HG03064 (cell line): Measurements from ENCODE around the gene ABCA9.
"Not testable (repeated sequence)": the region's sequence is repeated elsewhere in the genome, so short reads cannot be mapped to it uniquely, and the experiment has no call there.

Experiments
- ATAC-seq: cut with Tn5 transposase; IDR thresholded peaks from one replicate; pipeline ENCODE4 v1.9.1; 2021; ENCODE audit warnings: low read depth; ENCODE audit not compliant: unreplicated experiment

The ABCA9 gene

GRCh38 chr17:69043098-69043734 lies 17.5 kb downstream of the ABCA9 start:
- ATAC-seq = no peak

- no peak for ATAC-seq
Observed at GRCh38 chr17:69042308-69042707, 18.4 kb downstream of the ABCA9 start.

- ATAC-seq = no peak
Observed at GRCh38 chr17:69031839-69032238, 28.9 kb downstream of the ABCA9 start.

DNA sequence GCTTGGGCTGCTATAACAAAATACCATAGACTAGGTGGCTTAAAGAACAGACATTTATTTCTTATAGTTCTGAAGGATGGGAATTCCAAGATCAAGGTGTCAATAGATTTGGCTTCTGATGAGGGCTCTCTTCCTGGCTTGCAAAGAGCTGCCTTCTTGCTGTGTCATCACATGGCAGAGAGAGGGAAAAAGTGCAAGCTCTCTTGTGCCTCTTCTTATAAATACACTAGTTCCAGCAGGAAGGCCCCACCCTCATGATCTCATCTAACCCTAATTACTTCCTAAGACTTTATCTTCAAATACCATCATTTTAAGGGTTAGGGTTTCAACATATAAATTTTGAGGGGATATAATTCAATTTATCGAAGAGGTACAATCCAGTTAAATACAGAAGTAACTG lies 30.6 kb downstream of the ABCA9 start:
- no peak for ATAC-seq

GRCh38 chr17:69018687-69019086 lies 42.0 kb downstream of the ABCA9 start:
- ATAC-seq = no peak

- no peak for ATAC-seq
Observed at GRCh38 chr17:69018022-69018615, 42.6 kb downstream of the ABCA9 start.

DNA sequence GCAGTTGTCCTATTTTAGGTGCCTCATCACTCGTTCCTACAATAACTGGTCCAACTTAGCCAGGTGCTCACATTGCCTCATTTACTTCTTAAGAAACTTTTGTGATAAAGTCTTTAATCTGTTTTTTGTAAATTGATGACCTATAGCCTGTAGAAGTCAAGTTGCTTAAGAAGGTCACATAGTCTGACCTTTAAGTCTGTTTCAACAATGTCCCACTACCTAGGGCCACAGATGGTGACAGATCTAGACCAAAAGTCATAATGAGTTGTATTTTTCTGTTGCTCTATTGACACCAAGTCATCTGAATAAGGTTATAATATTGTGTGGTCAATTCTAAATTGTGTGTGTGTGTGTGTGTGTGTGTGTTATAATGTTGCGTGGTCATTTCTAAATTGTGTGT lies 45.1 kb downstream of the ABCA9 start:
- ATAC-seq = no peak

DNA sequence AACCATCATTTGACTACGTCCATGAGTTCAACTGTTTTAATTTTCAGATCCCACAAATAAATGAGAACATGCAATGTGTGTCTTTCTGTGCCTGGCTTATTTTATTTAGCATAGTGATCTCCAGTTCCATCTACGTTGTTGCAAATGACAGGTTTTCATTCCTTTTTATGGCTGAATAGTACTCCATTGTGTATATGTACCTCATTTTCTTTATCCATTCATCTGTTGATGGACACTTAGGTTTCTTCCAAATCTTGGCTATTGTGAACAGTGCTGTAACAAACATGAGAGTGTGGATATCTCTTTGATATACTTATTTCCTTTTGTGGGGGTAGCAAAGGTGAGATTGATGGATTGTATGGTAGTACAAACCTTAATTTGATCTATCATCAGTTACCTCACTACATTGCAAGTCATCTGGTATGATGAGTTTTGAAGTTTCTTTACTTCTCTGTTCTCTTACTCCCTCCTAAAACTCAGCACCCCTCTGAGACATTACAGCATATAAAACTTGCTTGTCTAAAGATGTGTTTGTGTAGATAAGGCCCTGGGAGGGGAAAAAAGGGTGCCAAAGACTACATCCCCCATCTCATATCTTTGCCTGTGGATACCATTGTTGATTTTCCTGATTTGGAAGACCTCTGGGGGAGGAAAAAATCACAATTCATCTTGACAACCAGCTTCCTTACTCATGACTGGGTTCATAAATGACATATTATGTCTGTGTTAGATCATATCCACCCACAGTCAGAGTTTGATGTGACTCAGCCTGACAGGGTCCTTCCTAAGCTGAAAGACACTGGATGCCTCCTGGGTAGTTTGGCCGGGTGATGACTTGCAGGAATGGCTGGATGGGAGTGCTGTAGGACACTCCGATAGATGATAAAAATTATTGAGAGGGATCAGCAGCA lies 47.6 kb downstream of the ABCA9 start:
- ATAC-seq = no peak

GRCh38 chr17:69009930-69010329 lies 50.8 kb downstream of the ABCA9 start:
- ATAC-seq = no peak

- ATAC-seq = not testable (repeated sequence)
Observed at GRCh38 chr17:69004759-69005158, 56.0 kb downstream of the ABCA9 start.

DNA sequence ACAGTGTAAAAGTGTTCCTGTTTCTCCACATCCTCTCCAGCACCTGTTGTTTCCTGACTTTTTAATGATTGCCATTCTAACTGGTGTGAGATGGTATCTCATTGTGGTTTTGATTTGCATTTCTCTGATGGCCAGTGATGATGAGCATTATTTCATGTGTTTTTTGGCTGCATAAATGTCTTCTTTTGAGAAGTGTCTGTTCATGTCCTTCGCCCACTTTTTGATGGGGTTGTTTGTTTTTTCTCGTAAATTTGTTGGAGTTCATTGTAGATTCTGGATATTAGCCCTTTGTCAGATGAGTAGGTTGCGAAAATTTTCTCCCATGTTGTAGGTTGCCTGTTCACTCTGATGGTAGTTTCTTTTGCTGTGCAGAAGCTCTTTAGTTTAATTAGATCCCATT lies 61.0 kb downstream of the ABCA9 start:
- ATAC-seq = not testable (repeated sequence)

GRCh38 chr17:68993112-68993511 lies 67.6 kb downstream of the ABCA9 start:
- ATAC-seq = no peak

DNA sequence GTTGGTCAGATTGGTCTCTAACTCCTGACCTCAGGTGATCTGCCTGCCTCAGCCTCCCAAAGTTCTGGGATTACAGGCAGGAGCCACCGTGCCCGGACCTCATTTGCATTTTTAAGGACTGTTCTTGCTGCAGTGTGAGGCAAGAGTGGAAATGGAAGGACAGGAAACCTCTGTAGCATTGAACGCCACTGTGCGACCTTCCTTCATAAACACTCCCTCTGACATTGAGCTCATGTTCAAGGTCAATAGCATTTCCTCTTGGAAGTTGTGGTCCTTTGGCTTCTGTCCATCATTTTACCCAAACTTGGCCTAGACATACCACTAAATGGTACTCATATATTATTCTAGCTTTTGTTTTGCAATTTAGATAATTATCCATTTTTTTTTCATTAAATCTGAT lies 72.8 kb downstream of the ABCA9 start:
- ATAC-seq = no peak

DNA sequence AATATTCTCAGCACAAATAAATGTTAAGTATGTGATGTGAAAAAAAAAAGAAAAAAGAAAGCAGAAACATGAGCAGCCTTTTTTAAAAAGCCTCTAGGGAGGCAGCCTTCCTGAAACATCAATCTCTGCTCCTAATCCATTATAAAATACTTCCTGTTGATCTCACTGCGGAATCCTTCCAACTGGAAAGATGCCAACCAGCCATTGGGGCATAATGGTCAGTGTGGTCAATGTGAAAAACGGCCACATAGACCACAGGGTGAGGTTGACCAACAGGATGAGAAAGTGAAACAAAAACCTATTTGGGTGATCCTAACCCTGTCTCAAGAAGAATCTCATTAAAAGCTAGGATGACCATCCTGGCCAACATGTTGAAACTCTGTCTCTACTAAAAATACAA lies 79.4 kb downstream of the ABCA9 start:
- no peak for ATAC-seq

GRCh38 chr17:68973098-68973846 lies 87.5 kb downstream of the ABCA9 start:
- ATAC-seq = no peak

DNA sequence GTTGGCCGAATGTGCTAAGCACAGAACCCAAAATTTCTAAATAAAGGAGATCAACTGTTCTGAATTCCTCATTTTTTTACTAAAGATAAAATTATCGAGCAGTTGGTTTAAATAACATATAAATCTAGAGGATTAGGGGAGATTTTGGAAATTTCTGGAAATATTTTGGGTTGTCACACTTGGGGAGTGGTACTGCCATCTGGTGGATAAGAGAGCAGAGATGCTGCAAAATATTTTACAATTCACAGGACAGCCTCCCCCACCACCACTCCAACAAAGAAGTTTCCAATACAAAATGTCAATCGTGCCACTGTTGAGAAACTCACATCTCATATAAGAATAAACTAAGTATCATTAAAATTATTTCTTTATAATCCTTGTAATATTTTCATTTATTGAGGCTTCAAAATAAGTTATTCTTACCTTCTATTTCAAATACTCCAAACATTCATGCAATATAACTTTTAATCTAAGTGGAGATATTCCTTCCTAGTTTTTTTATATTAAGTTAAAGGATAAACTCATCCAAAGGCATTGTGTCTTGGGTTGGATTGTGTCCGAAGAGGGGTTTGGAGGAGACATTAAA lies 88.5 kb downstream of the ABCA9 start:
- no peak for ATAC-seq

GRCh38 chr17:68969101-68969500 lies 91.6 kb downstream of the ABCA9 start:
- no peak for ATAC-seq

DNA sequence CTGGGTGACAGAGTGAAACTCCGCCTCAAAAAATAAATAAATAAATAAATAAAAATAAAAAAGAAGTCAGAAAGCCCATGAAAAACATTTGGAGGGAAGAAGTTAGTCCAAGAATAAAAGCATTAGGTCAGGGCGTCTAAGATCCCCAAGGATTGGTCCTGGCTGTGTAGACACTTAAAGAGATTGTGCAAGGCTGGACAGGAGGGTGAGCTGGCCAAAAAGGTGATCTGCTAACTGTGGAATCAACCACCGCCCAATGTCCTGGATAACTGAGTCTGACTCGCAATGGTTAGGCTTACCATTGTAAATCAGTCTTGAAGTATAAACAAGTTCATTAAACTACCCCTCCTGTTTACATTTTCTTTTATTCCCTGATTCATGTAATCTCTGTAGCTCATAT lies 96.8 kb downstream of the ABCA9 start:
- ATAC-seq = no peak

- ATAC-seq = no peak
Observed at GRCh38 chr17:68961214-68961882, 99.4 kb downstream of the ABCA9 start.

DNA sequence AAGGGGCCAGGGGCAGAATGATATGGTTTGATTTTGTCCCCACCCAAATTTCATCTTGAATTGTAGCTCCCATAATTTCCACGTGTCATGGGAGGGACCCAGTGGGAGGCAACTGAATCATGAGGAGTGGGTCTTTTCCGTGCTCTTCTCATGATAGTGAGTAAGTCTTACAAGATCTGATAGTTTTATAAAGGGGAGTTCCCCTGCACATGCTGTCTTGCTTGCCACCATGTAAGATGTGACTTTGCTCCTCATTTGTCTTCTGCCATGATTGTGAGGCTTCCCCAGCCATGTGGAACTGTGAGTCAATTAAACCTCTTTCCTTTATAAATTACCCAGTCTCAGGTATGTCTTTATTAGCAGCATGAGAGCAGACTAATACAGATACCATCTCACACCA lies 101.6 kb downstream of the ABCA9 start:
- not testable (repeated sequence) for ATAC-seq
